Activated naive CD8-positive, alpha-beta T cell treated with anti-CD3 and anti-CD28 coated beads for 36 hours (primary cell): ENCODE data around the gene ZFP36. TPM values are rescaled to one million over a fixed set of nuclear protein-coding genes. Genes with fewer than 3 reads are reported as not detected.

ENCODE experiments used
- total RNA-seq, 2 experiments: library from RNA; stranded (reverse); gene quantifications; one replicate each; pipeline ENCODE4 v1.2.3, GENCODE V29; 2021

Gene ZFP36
- total RNA-seq, 2 experiments from 2014 or later: 15.5 to 15.6 TPM

Other genes with a start within 250 kb of the ZFP36 start
- gene NCCRP1, start 209.9 kb upstream of the ZFP36 start, total RNA-seq: not detected
- gene SYCN, start 202.6 kb upstream of the ZFP36 start, total RNA-seq: not detected
- not detected for gene IFNL3, start 161.8 kb upstream of the ZFP36 start, total RNA-seq
- gene IFNL4, start 158.0 kb upstream of the ZFP36 start, total RNA-seq: under 1 TPM; 0.14 to 0.25 TPM
- not detected for gene IFNL2, start 138.5 kb upstream of the ZFP36 start, total RNA-seq
- not detected for gene IFNL1, start 110.4 kb upstream of the ZFP36 start, total RNA-seq
- gene LRFN1, start 86.0 kb upstream of the ZFP36 start, total RNA-seq: 1 to 10 TPM; 4.6 to 5.1 TPM
- gene GMFG, start 70.8 kb upstream of the ZFP36 start, total RNA-seq: 100 to 1,000 TPM; 232 to 240 TPM
- gene SAMD4B, start 64.4 kb upstream of the ZFP36 start, total RNA-seq: 10 to 100 TPM; 36.2 to 36.5 TPM
- 10 to 100 TPM; 43.6 to 44.0 TPM for gene PAF1, start 15.7 kb upstream of the ZFP36 start, total RNA-seq
- gene MED29, start 15.5 kb upstream of the ZFP36 start, total RNA-seq: 10 to 100 TPM; 23.3 to 26.8 TPM
- gene PLEKHG2, start 5.8 kb downstream of the ZFP36 start, total RNA-seq: 10 to 100 TPM; 29.1 to 40.0 TPM
- 1,000 to 10,000 TPM; 3,164 to 3,181 TPM for gene RPS16, start 29.1 kb downstream of the ZFP36 start, total RNA-seq
- 100 to 1,000 TPM; 179 to 182 TPM for gene SUPT5H, start 38.7 kb downstream of the ZFP36 start, total RNA-seq
- gene TIMM50, start 74.0 kb downstream of the ZFP36 start, total RNA-seq: 100 to 1,000 TPM; 133 to 137 TPM
- 1 to 10 TPM; 1.1 to 1.4 TPM for gene DLL3, start 92.1 kb downstream of the ZFP36 start, total RNA-seq
- not detected for gene SELENOV, start 108.3 kb downstream of the ZFP36 start, total RNA-seq
- 1 to 10 TPM; 2.4 to 2.7 TPM for gene EID2B, start 126.0 kb downstream of the ZFP36 start, total RNA-seq
- gene EID2, start 133.3 kb downstream of the ZFP36 start, total RNA-seq: 10 to 100 TPM; 13.6 to 14.2 TPM
- gene LGALS13, start 195.7 kb downstream of the ZFP36 start, total RNA-seq: not detected
- not detected for gene LGALS16, start 249.1 kb downstream of the ZFP36 start, total RNA-seq